Parathyroid adenoma (tissue), 2 donors: ENCODE measurements around the gene SERTM2.

ENCODE experiments used
- H2AFZ ChIP-seq: fragments of 300-600 bp; sonication (generic); one replicate; pipeline ENCODE4 v1.7.0; 2017; ENCODE audit warnings: antibody characterized with exemption, mild to moderate bottlenecking
- H3K27ac ChIP-seq: fragments of 300-600 bp; sonication (generic); one replicate; pipeline ENCODE4 v1.7.0; 2017
- H3K27me3 ChIP-seq: fragments of 300-600 bp; sonication (generic); one replicate; pipeline ENCODE4 v1.7.0; 2017; ENCODE audit warnings: low read length; ENCODE audit not compliant: control insufficient read depth, insufficient read depth
- H3K36me3 ChIP-seq: fragments of 300-600 bp; sonication (generic); one replicate; pipeline ENCODE4 v1.7.0; 2017; ENCODE audit warnings: low read length; ENCODE audit not compliant: control insufficient read depth, insufficient read depth
- H3K4me1 ChIP-seq: fragments of 300-600 bp; sonication (generic); one replicate; pipeline ENCODE4 v1.7.0; 2017; ENCODE audit warnings: control low read depth
- H3K4me2 ChIP-seq: fragments of 300-600 bp; sonication (generic); one replicate; pipeline ENCODE4 v1.7.0; 2017; ENCODE audit warnings: low read length
- H3K4me3 ChIP-seq: fragments of 300-600 bp; sonication (generic); one replicate; pipeline ENCODE4 v1.7.0; 2017; ENCODE audit warnings: low read depth, low read length
- H3K79me2 ChIP-seq: fragments of 300-600 bp; sonication (generic); one replicate; pipeline ENCODE4 v1.7.0; 2017; ENCODE audit warnings: control low read depth
- H3K9ac ChIP-seq: fragments of 300-600 bp; sonication (generic); one replicate; pipeline ENCODE4 v1.7.0; 2017; ENCODE audit warnings: mild to moderate bottlenecking
- H3K9me3 ChIP-seq: fragments of 300-600 bp; sonication (generic); one replicate; pipeline ENCODE4 v1.7.0; 2017; ENCODE audit warnings: low read length; ENCODE audit not compliant: control insufficient read depth
- CTCF ChIP-seq: fragments of 300-600 bp; sonication (generic); IDR thresholded peaks from one replicate; pipeline ENCODE4 v1.7.0; 2017; ENCODE audit warnings: antibody characterized with exemption, mild to moderate bottlenecking
- donor health status: primary hyperparathyroidism.

The SERTM2 gene

GRCh38 chrX:111483135-111483534 is 28.3 kb upstream of the SERTM2 start:
- H3K36me3 ChIP-seq: no peaks in the 10 kb centered on the region
- no peaks in the 10 kb centered on the region for H3K79me2 ChIP-seq
- no peak overlapping the region for H3K4me3 ChIP-seq
- no peak overlapping the region for H3K27ac ChIP-seq
- H3K4me2 ChIP-seq: no peak overlapping the region
- H3K9ac ChIP-seq: no peak overlapping the region
- H3K4me1 ChIP-seq: no peaks in the 10 kb centered on the region
- TF ChIP-seq CTCF: no peak
- no peak overlapping the region for H2AFZ ChIP-seq
- H3K9me3 ChIP-seq: no peaks in the 10 kb centered on the region
- H3K27me3 ChIP-seq: no peaks in the 10 kb centered on the region

GRCh38 chrX:111483881-111484280 is 27.6 kb upstream of the SERTM2 start:
- no peak overlapping the region for H3K9ac ChIP-seq
- no peak for TF ChIP-seq CTCF
- H2AFZ ChIP-seq: no peak overlapping the region

GRCh38 chrX:111490688-111491087 is 20.8 kb upstream of the SERTM2 start:
- Histone ChIP-seq H3K27me3 (no peaks in the 10 kb centered on the region), H3K4me1 (no peaks in the 10 kb centered on the region), H3K36me3 (no peaks in the 10 kb centered on the region), H3K27ac (no peak overlapping the region), H3K9ac (no peak overlapping the region), H3K79me2 (no peaks in the 10 kb centered on the region), H3K4me2 (no peak overlapping the region), H3K9me3 (no peaks in the 10 kb centered on the region), H2AFZ (no peak overlapping the region), H3K4me3 (no peak overlapping the region)
- TF ChIP-seq CTCF: no peak

More at GRCh38 chrX:111483881-111484280, 27.6 kb upstream of the SERTM2 start:
- no peak overlapping the region for H3K27ac ChIP-seq
- H3K9me3 ChIP-seq: no peaks in the 10 kb centered on the region
- no peaks in the 10 kb centered on the region for H3K36me3 ChIP-seq
- H3K4me2 ChIP-seq: no peak overlapping the region
- no peaks in the 10 kb centered on the region for H3K79me2 ChIP-seq
- no peaks in the 10 kb centered on the region for H3K4me1 ChIP-seq
- no peak overlapping the region for H3K4me3 ChIP-seq
- no peaks in the 10 kb centered on the region for H3K27me3 ChIP-seq

- H3K27me3 ChIP-seq: no peaks in the 10 kb centered on the region
- no peak for TF ChIP-seq CTCF
- no peaks in the 10 kb centered on the region for H3K79me2 ChIP-seq
These were observed 19.4 kb upstream of the SERTM2 start for GRCh38 chrX:111492085-111492484.

GRCh38 chrX:111498538-111499103 is 12.8 kb upstream of the SERTM2 start:
- Histone ChIP-seq H3K27ac (no peak overlapping the region), H2AFZ (no peak overlapping the region), H3K4me2 (no peak overlapping the region), H3K9me3 (no peaks in the 10 kb centered on the region), H3K4me3 (no peak overlapping the region), H3K79me2 (no peaks in the 10 kb centered on the region), H3K4me1 (no peaks in the 10 kb centered on the region), H3K9ac (no peak overlapping the region), H3K36me3 (no peaks in the 10 kb centered on the region), H3K27me3 (no peaks in the 10 kb centered on the region)
- no peak for TF ChIP-seq CTCF

More at GRCh38 chrX:111492085-111492484, 19.4 kb upstream of the SERTM2 start:
- Histone ChIP-seq H3K4me2 (no peak overlapping the region), H3K36me3 (no peaks in the 10 kb centered on the region), H3K27ac (no peak overlapping the region), H3K9ac (no peak overlapping the region), H3K4me1 (no peaks in the 10 kb centered on the region), H3K4me3 (no peak overlapping the region), H2AFZ (no peak overlapping the region), H3K9me3 (no peaks in the 10 kb centered on the region)
